ENCODE data around the gene PADI1.
A peak's percentile ranks its signal among the peaks of the same experiment; 100 is the strongest.

Gene PADI1

GRCh38 chr1:17246971-17247370 is 42.0 kb downstream of the PADI1 start:
- H3K4me1 ChIP-seq (ENCODE audit: control insufficient read depth, insufficient read depth, low read length, unreplicated experiment): peaks cover 19% of the 10 kb centered on the region
- no peaks in the 10 kb centered on the region for H3K79me2 ChIP-seq (ENCODE audit: control insufficient read depth, insufficient read depth, low read length, unreplicated experiment)
- peaks cover 4% of the 10 kb centered on the region; the same call in 1 of the 2 replicates for H3K27me3 ChIP-seq (ENCODE audit: insufficient read depth, low read length)
- no peak overlapping the region for H3K27ac ChIP-seq (ENCODE audit: low read depth, low read length)
- H3K4me3 ChIP-seq (ENCODE audit: low read depth, low read length): no peak overlapping the region
- no peak overlapping the region for H2AFZ ChIP-seq (ENCODE audit: low read length, unreplicated experiment)
- H3K36me3 ChIP-seq (ENCODE audit: insufficient read depth, low read length): no peaks in the 10 kb centered on the region

GRCh38 chr1:17248781-17249180 is 43.9 kb downstream of the PADI1 start, which contains the start of gene PADI3:
TSS of gene PADI3 (plus strand) at chr1:17249098. CDS start at chr1:17249138, 40 bp downstream.
- H3K4me3 ChIP-seq (ENCODE audit: low read depth, low read length): no peak within 1 kb of the TSS
- no peaks in the 10 kb centered on the region for H3K27me3 ChIP-seq (ENCODE audit: insufficient read depth, low read length)
- H3K27ac ChIP-seq (ENCODE audit: low read depth, low read length): no peak within 1 kb of the TSS
- H3K36me3 ChIP-seq (ENCODE audit: insufficient read depth, low read length): no peaks in the 10 kb centered on the region
- H2AFZ ChIP-seq (ENCODE audit: low read length, unreplicated experiment): no peak within 1 kb of the TSS
- H3K4me1 ChIP-seq (ENCODE audit: control insufficient read depth, insufficient read depth, low read length, unreplicated experiment): peaks cover 22% of the 10 kb centered on the region
- no peaks in the 10 kb centered on the region for H3K79me2 ChIP-seq (ENCODE audit: control insufficient read depth, insufficient read depth, low read length, unreplicated experiment)

GRCh38 chr1:17250601-17251000 is 45.7 kb downstream of the PADI1 start:
- no peaks in the 10 kb centered on the region; the same call in 1 of the 2 replicates for H3K27me3 ChIP-seq (ENCODE audit: insufficient read depth, low read length)
- H3K27ac ChIP-seq (ENCODE audit: low read depth, low read length): no peak overlapping the region
- H3K4me3 ChIP-seq (ENCODE audit: low read depth, low read length): no peak overlapping the region

GRCh38 chr1:17251246-17251645 is 46.3 kb downstream of the PADI1 start:
- Histone ChIP-seq H3K4me3 (ENCODE audit: low read depth, low read length) (no peak overlapping the region), H2AFZ (ENCODE audit: low read length, unreplicated experiment) (no peak overlapping the region), H3K4me1 (ENCODE audit: control insufficient read depth, insufficient read depth, low read length, unreplicated experiment) (peaks cover 22% of the 10 kb centered on the region), H3K79me2 (ENCODE audit: control insufficient read depth, insufficient read depth, low read length, unreplicated experiment) (no peaks in the 10 kb centered on the region), H3K27ac (ENCODE audit: low read depth, low read length) (peak overlapping the region; percentile 37; the same call in 1 of the 2 replicates), H3K36me3 (ENCODE audit: insufficient read depth, low read length) (no peaks in the 10 kb centered on the region), H3K27me3 (ENCODE audit: insufficient read depth, low read length) (no peaks in the 10 kb centered on the region; the same call in 1 of the 2 replicates)

More at GRCh38 chr1:17250601-17251000, 45.7 kb downstream of the PADI1 start:
- no peaks in the 10 kb centered on the region for H3K79me2 ChIP-seq (ENCODE audit: control insufficient read depth, insufficient read depth, low read length, unreplicated experiment)
- H3K4me1 ChIP-seq (ENCODE audit: control insufficient read depth, insufficient read depth, low read length, unreplicated experiment): peaks cover 22% of the 10 kb centered on the region
- no peak overlapping the region for H2AFZ ChIP-seq (ENCODE audit: low read length, unreplicated experiment)
- no peaks in the 10 kb centered on the region for H3K36me3 ChIP-seq (ENCODE audit: insufficient read depth, low read length)

- H3K27me3 ChIP-seq (ENCODE audit: insufficient read depth, low read length): no peaks in the 10 kb centered on the region; the same call in 1 of the 2 replicates
- H3K4me3 ChIP-seq (ENCODE audit: low read depth, low read length): no peak overlapping the region
- H3K27ac ChIP-seq (ENCODE audit: low read depth, low read length): peak overlapping the region; percentile 37; the same call in 1 of the 2 replicates
- no peaks in the 10 kb centered on the region for H3K36me3 ChIP-seq (ENCODE audit: insufficient read depth, low read length)
- H2AFZ ChIP-seq (ENCODE audit: low read length, unreplicated experiment): no peak overlapping the region
- no peaks in the 10 kb centered on the region for H3K79me2 ChIP-seq (ENCODE audit: control insufficient read depth, insufficient read depth, low read length, unreplicated experiment)
- H3K4me1 ChIP-seq (ENCODE audit: control insufficient read depth, insufficient read depth, low read length, unreplicated experiment): peaks cover 22% of the 10 kb centered on the region
These were observed 46.9 kb downstream of the PADI1 start for GRCh38 chr1:17251701-17252376.

GRCh38 chr1:17255336-17255735 is 50.4 kb downstream of the PADI1 start:
- H3K27ac ChIP-seq (ENCODE audit: low read depth, low read length): no peak overlapping the region
- no peaks in the 10 kb centered on the region for H3K36me3 ChIP-seq (ENCODE audit: insufficient read depth, low read length)
- H3K27me3 ChIP-seq (ENCODE audit: insufficient read depth, low read length): no peaks in the 10 kb centered on the region; the same call in 1 of the 2 replicates
- H3K4me3 ChIP-seq (ENCODE audit: low read depth, low read length): no peak overlapping the region
- peaks cover 26% of the 10 kb centered on the region for H3K4me1 ChIP-seq (ENCODE audit: control insufficient read depth, insufficient read depth, low read length, unreplicated experiment)
- H2AFZ ChIP-seq (ENCODE audit: low read length, unreplicated experiment): no peak overlapping the region
- no peaks in the 10 kb centered on the region for H3K79me2 ChIP-seq (ENCODE audit: control insufficient read depth, insufficient read depth, low read length, unreplicated experiment)

- H3K27me3 ChIP-seq (ENCODE audit: insufficient read depth, low read length): peaks cover 6% of the 10 kb centered on the region
- H3K4me3 ChIP-seq (ENCODE audit: low read depth, low read length): no peak overlapping the region
- H3K4me1 ChIP-seq (ENCODE audit: control insufficient read depth, insufficient read depth, low read length, unreplicated experiment): peaks cover 7% of the 10 kb centered on the region
- no peak overlapping the region for H3K27ac ChIP-seq (ENCODE audit: low read depth, low read length)
- no peaks in the 10 kb centered on the region for H3K79me2 ChIP-seq (ENCODE audit: control insufficient read depth, insufficient read depth, low read length, unreplicated experiment)
- H2AFZ ChIP-seq (ENCODE audit: low read length, unreplicated experiment): no peak overlapping the region
- no peaks in the 10 kb centered on the region for H3K36me3 ChIP-seq (ENCODE audit: insufficient read depth, low read length)
These were observed 53.3 kb downstream of the PADI1 start for GRCh38 chr1:17258116-17258757.

- Histone ChIP-seq H3K4me1 (ENCODE audit: control insufficient read depth, insufficient read depth, low read length, unreplicated experiment) (peaks cover 7% of the 10 kb centered on the region), H3K79me2 (ENCODE audit: control insufficient read depth, insufficient read depth, low read length, unreplicated experiment) (no peaks in the 10 kb centered on the region), H3K36me3 (ENCODE audit: insufficient read depth, low read length) (no peaks in the 10 kb centered on the region), H3K4me3 (ENCODE audit: low read depth, low read length) (no peak overlapping the region), H3K27ac (ENCODE audit: low read depth, low read length) (no peak overlapping the region), H3K27me3 (ENCODE audit: insufficient read depth, low read length) (peaks cover 6% of the 10 kb centered on the region), H2AFZ (ENCODE audit: low read length, unreplicated experiment) (no peak overlapping the region)
These were observed 53.8 kb downstream of the PADI1 start for GRCh38 chr1:17258758-17259130.

- H3K4me3 ChIP-seq (ENCODE audit: low read depth, low read length): no peak overlapping the region
- H3K27ac ChIP-seq (ENCODE audit: low read depth, low read length): no peak overlapping the region
- peaks cover 6% of the 10 kb centered on the region for H3K27me3 ChIP-seq (ENCODE audit: insufficient read depth, low read length)
- H3K36me3 ChIP-seq (ENCODE audit: insufficient read depth, low read length): no peaks in the 10 kb centered on the region
- H3K79me2 ChIP-seq (ENCODE audit: control insufficient read depth, insufficient read depth, low read length, unreplicated experiment): no peaks in the 10 kb centered on the region
- no peak overlapping the region for H2AFZ ChIP-seq (ENCODE audit: low read length, unreplicated experiment)
- peaks cover 7% of the 10 kb centered on the region for H3K4me1 ChIP-seq (ENCODE audit: control insufficient read depth, insufficient read depth, low read length, unreplicated experiment)
These were observed 54.4 kb downstream of the PADI1 start for GRCh38 chr1:17259233-17259873.

- Histone ChIP-seq H3K4me3 (ENCODE audit: low read depth, low read length) (no peak overlapping the region), H3K4me1 (ENCODE audit: control insufficient read depth, insufficient read depth, low read length, unreplicated experiment) (peaks cover 7% of the 10 kb centered on the region), H3K27ac (ENCODE audit: low read depth, low read length) (no peak overlapping the region), H3K79me2 (ENCODE audit: control insufficient read depth, insufficient read depth, low read length, unreplicated experiment) (no peaks in the 10 kb centered on the region), H3K27me3 (ENCODE audit: insufficient read depth, low read length) (peaks cover 6% of the 10 kb centered on the region), H2AFZ (ENCODE audit: low read length, unreplicated experiment) (no peak overlapping the region), H3K36me3 (ENCODE audit: insufficient read depth, low read length) (no peaks in the 10 kb centered on the region)
These were observed 55.3 kb downstream of the PADI1 start for GRCh38 chr1:17260264-17260663.

All from ACC112 (cell line).